Measurements from ENCODE around the gene MGAT1. TPM values are rescaled to one million over a fixed set of nuclear protein-coding genes. Genes with fewer than 3 reads are reported as not detected.

MGAT1 gene
- total RNA-seq, 1 experiment from 2014 or later: 53.0 TPM

DNA sequence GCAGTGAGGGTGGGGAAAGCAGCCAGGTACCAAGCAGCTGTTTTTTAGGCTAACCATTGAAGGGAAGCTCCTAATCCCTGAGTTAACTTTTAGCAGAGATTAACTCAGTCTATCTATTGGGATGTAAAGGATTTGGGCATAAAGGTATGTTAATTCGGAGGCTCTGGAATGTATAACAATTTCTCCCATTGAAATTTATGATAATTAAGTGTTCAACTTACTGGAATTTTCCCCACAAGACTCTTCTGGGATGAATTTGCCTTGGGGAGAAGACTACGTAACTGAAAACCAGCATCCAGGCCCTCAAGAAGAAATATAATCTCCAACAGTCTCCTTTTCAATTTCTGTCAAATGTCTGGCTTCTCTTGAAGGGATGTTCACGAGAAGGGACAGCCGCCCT, 34.9 kb upstream of the MGAT1 start (continued):
- TF ChIP-seq POLR2A (IDR thresholded peaks at IDR 0.05; ENCODE audit: borderline replicate concordance, extremely low read depth, insufficient read depth, insufficient read length) (no peak), CBX3 (IDR thresholded peaks at IDR 0.05; ENCODE audit: low read depth) (no peak), SP1 (IDR thresholded peaks at IDR 0.05; ENCODE audit: low read depth) (no peak)

DNA sequence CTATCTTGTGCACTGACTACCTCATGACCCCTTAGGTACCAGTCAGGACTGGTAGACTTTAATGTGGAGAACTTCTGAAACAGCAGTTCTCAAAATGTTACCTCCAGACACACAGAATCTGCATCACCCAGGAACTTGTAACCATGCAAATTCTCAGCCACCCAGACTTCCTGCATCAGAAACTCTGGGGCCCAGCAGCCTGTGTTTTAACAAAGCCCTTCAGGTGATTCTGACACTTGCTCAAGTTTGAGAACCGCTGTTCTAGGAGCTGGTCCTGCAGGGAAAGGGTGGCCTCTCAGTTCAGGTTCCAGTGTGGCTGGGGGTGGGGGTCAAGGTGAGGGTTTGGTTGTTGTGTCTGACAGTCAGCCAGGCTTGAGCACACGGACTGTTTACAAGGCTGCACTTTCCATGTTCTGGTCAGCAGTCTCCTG, 30.0 kb upstream of the MGAT1 start:
- H3K9me3 ChIP-seq (ENCODE audit: control insufficient read depth in 1 of 2, insufficient read depth in 1 of 2, low read depth in 1 of 2, low read length in 2 of 2): peaks cover 0 to 8% of the 10 kb centered on the region in 2 experiments; a peak in 1 of 4 replicates
- H3K36me3 ChIP-seq (ENCODE audit: control insufficient read depth in 1 of 2, insufficient read depth in 2 of 2, low read length in 2 of 2): peaks cover 2 to 12% of the 10 kb centered on the region in 2 experiments; a peak in 1 of 4 replicates
- CTCF ChIA-PET: no interaction called here
- RAD21 ChIA-PET (ENCODE audit: low non-redundant PET in 1 of 2, low total read pairs in 2 of 2, uncharacterized antibody in 2 of 2, unreplicated experiment in 2 of 2): no interaction called here
- TF ChIP-seq EGR1 (IDR thresholded peaks at IDR 0.05; ENCODE audit: low read depth) (no peak), YY1 (IDR thresholded peaks at IDR 0.05; ENCODE audit: extremely low read depth, insufficient replicate concordance, low read depth, low read length) (no peak), RAD21 (IDR thresholded peaks at IDR 0.05; ENCODE audit: low read depth) (no peak), ZFX (IDR thresholded peaks at IDR 0.05) (no peak), TCF7L2 (IDR thresholded peaks at IDR 0.05; ENCODE audit: borderline replicate concordance, extremely low read depth, insufficient read depth, insufficient read length) (no peak), JUND (IDR thresholded peaks at IDR 0.05) (no peak), SRF (IDR thresholded peaks at IDR 0.05; ENCODE audit: low read depth) (no peak), SIN3A (IDR thresholded peaks at IDR 0.05; ENCODE audit: low read depth) (no peak), FOSL1 (IDR thresholded peaks at IDR 0.05; ENCODE audit: low read depth) (no peak)
- TF ChIP-seq, protein P1, sequence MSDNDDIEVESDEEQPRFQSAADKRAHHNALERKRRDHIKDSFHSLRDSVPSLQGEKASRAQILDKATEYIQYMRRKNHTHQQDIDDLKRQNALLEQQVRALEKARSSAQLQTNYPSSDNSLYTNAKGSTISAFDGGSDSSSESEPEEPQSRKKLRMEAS (IDR thresholded peaks at IDR 0.05): no peak
- H3K9me2 ChIP-seq (ENCODE audit: insufficient read depth): no peaks in the 10 kb centered on the region
- H4K20me1 ChIP-seq (ENCODE audit: insufficient read depth): no peaks in the 10 kb centered on the region
- POLR2A ChIA-PET: no interaction called here
- H3K4me3 ChIP-seq (replicated peaks in 1 of 2; ENCODE audit: low read depth in 1 of 2, low read length in 2 of 2): peak overlapping the region; percentile 87
- TSS peak; percentile 66 for BruUV-seq (replicated peaks)
- H3K27me3 ChIP-seq (ENCODE audit: insufficient read depth, low read length): no peaks in the 10 kb centered on the region
- peaks cover 18% of the 10 kb centered on the region; the same call in 1 of the 2 replicates for H3K79me2 ChIP-seq (ENCODE audit: insufficient read depth, low read length)
- intact Hi-C loops (cut with micrococcal nuclease): no loop called here
- no peak overlapping the region for H2AFZ ChIP-seq (ENCODE audit: low read depth, low read length, poor library complexity, severe bottlenecking)
- no peak overlapping the region for H3K27ac ChIP-seq (ENCODE audit: low read depth, low read length)
- ATAC-seq (no peak), DNase-seq (ENCODE audit: low read depth, low spot score) (no peak)
- peak overlapping the region; percentile 99 for H3K4me2 ChIP-seq (ENCODE audit: low read length)
- H3K9ac ChIP-seq (ENCODE audit: low read length): peak overlapping the region; percentile 92
- H3K4me1 ChIP-seq (ENCODE audit: control insufficient read depth in 1 of 2, insufficient read depth in 2 of 2, low read length in 2 of 2): peaks cover 10 to 26% of the 10 kb centered on the region in 2 experiments; a peak in 3 of 4 replicates
